ENCODE measurements around the gene ANKS4B. TPM values are rescaled to one million over a fixed set of nuclear protein-coding genes. Genes with fewer than 3 reads are reported as not detected.
A peak's percentile ranks its signal among the peaks of the same experiment; 100 is the strongest.

Gene ANKS4B
- polyA plus RNA-seq, 4 donors, result 15.9 to 54.7 (median 32.9) TPM

DNA sequence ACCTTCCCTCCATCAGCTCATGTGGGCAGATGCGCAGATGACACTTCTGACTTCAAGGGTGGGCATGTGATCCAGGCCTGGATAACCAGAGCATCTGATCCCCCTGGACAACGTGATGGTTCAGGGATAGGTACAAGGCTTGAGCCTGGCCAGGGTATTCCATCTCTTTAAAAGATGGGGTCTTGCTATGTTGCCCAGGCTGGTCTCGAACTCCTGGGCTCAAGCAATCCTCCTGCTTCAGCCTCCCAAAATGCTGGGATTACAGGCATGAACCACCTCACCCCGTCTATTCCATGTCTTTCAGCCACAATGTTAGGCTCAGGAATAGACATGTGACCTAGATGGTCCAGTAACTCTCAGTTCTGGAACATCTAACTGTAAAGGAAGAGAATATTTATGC, 23.8 kb downstream of the ANKS4B start:
- no peak overlapping the region for H3K4me3 ChIP-seq (ENCODE audit: low read depth in 1 of 3, low read length in 3 of 3)
- no peak overlapping the region for H3K27ac ChIP-seq (ENCODE audit: low read depth in 1 of 3, low read length in 2 of 3)
- WGBS, 3 donors, result 75 to 86% (median 78%) methylated on average over 4 of the region's 4 CpGs
- peaks cover 0 to 3% (median 0%) of the 10 kb centered on the region in 3 donors for H3K36me3 ChIP-seq (ENCODE audit: control insufficient read depth in 3 of 3, insufficient read depth in 2 of 3, low read depth in 1 of 3, low read length in 3 of 3)
- FAIRE-seq (no peak), DNase-seq (no peak)
- H3K27me3 ChIP-seq (ENCODE audit: control insufficient read depth in 3 of 3, insufficient read depth in 3 of 3, low read length in 3 of 3), result no peaks in the 10 kb centered on the region
- H3K4me1 ChIP-seq (ENCODE audit: control insufficient read depth in 3 of 3, insufficient read depth in 2 of 3, low read depth in 1 of 3, low read length in 2 of 3), result peaks cover 3 to 21% (median 9%) of the 10 kb centered on the region in 3 donors
- H3K9me3 ChIP-seq (ENCODE audit: control insufficient read depth in 2 of 2, insufficient read depth in 1 of 2, low read depth in 1 of 2, low read length in 1 of 2), result no peaks in the 10 kb centered on the region

DNA sequence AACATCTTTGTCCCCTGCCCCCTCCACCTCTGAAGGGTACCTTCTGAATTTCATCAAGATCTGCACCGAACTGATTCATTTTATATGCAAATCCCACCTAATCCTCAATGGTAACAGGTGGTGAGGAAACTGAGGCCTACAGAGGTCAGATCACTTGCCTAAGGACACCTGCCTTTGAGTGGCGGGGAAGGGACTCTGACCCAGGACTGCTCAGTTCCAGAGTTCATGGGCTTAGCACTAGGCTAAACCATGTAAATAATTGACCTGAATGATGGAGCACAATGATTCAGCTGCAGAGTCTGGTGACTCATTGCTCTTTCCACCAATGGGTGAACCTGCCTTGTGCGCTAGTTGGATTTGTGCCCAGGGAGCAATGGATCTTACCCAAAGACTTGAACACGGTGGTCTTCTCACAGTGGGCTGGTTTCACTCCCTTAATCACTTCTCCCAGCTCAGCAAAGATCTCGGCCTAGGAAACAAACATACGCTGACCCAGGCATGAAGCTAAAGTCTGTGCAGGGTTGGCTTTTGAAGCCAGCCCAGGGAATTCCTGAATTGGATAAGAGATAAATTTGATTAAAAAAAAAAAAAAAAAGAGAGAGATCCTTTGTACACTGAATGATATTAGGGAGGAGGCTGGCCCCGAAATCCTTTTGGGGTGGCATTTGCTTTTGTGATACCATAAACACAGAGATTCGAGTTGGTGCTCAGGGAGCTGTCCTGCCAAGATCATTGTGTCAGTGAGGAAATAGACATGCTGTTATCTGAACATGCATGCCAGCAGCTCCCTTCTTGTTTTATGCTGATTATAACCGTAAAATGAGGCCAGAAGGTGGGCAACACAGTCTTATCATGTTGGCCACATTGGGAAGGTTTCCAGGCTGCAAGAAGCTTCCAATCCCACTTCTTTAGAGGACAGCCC, 27.6 kb downstream of the ANKS4B start:
- Histone ChIP-seq H3K36me3 (ENCODE audit: control insufficient read depth in 3 of 3, insufficient read depth in 2 of 3, low read depth in 1 of 3, low read length in 3 of 3) (no peaks in the 10 kb centered on the region), H3K4me3 (ENCODE audit: low read depth in 1 of 3, low read length in 3 of 3) (no peak overlapping the region), H3K27me3 (ENCODE audit: control insufficient read depth in 3 of 3, insufficient read depth in 3 of 3, low read length in 3 of 3) (no peaks in the 10 kb centered on the region), H3K27ac (ENCODE audit: low read depth in 1 of 3, low read length in 2 of 3) (peak overlapping the region; percentile 41 to 84 (median 52)), H3K4me1 (ENCODE audit: control insufficient read depth in 3 of 3, insufficient read depth in 2 of 3, low read depth in 1 of 3, low read length in 2 of 3) (peaks cover 5 to 38% (median 9%) of the 10 kb centered on the region in 3 donors), H3K9me3 (ENCODE audit: control insufficient read depth in 2 of 2, insufficient read depth in 1 of 2, low read depth in 1 of 2, low read length in 1 of 2) (no peaks in the 10 kb centered on the region)
- FAIRE-seq (no peak), DNase-seq (peak; percentile 92 to 98)
- 21 to 52% (median 34%) methylated on average over 9 of the region's 9 CpGs for WGBS, 3 donors

DNA sequence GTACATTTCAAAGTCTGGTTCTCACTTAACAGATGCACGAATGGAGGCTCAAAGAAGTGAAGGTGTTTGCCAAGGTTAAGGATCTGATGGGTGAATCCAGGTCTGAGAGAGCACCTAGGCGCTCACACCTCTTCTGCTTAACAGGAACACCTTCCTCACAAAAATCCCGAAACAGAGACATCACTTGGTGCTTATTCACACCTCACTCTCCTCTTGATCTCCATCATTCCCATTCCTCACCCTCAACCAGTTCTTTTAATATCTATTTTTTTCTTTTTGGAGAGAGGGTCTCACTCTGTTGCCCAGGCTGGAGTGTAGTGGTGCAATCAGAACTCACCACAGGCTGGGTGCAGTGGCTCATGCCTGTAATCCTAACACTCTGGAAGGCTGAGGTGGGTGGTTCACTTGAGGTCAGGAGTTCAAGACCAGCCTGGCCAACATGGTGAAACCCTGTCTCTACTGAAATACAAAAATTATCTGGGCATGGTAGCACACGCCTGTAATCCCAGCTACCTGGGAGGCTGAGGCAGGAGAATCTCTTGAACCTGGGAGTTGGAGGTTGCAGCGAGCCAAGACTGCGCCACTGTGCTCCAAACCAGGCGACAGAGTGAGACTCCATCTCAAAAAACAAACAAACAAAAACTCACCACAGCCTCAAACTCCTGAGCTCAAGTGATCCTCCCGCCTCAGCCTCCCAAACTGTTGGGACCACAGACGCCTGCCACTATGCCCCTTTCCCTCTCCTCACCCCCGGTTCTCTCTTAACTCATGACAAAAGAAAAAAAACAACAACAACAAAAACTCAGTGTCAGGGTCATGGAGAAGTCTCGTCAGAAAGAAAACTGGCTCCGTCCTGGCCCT, 29.5 kb downstream of the ANKS4B start:
- Histone ChIP-seq H3K4me3 (ENCODE audit: low read depth in 1 of 3, low read length in 3 of 3) (no peak overlapping the region), H3K9me3 (ENCODE audit: control insufficient read depth in 2 of 2, insufficient read depth in 1 of 2, low read depth in 1 of 2, low read length in 1 of 2) (no peaks in the 10 kb centered on the region), H3K27ac (ENCODE audit: low read depth in 1 of 3, low read length in 2 of 3) (peak overlapping the region in 1 of 3 donors; percentile 21), H3K36me3 (ENCODE audit: control insufficient read depth in 3 of 3, insufficient read depth in 2 of 3, low read depth in 1 of 3, low read length in 3 of 3) (no peaks in the 10 kb centered on the region), H3K4me1 (ENCODE audit: control insufficient read depth in 3 of 3, insufficient read depth in 2 of 3, low read depth in 1 of 3, low read length in 2 of 3) (peaks cover 5 to 38% (median 9%) of the 10 kb centered on the region in 3 donors), H3K27me3 (ENCODE audit: control insufficient read depth in 3 of 3, insufficient read depth in 3 of 3, low read length in 3 of 3) (no peaks in the 10 kb centered on the region)
- DNase-seq (no peak), FAIRE-seq (no peak)
- 80 to 88% (median 83%) methylated on average over 12 of the region's 12 CpGs for WGBS, 3 donors

DNA sequence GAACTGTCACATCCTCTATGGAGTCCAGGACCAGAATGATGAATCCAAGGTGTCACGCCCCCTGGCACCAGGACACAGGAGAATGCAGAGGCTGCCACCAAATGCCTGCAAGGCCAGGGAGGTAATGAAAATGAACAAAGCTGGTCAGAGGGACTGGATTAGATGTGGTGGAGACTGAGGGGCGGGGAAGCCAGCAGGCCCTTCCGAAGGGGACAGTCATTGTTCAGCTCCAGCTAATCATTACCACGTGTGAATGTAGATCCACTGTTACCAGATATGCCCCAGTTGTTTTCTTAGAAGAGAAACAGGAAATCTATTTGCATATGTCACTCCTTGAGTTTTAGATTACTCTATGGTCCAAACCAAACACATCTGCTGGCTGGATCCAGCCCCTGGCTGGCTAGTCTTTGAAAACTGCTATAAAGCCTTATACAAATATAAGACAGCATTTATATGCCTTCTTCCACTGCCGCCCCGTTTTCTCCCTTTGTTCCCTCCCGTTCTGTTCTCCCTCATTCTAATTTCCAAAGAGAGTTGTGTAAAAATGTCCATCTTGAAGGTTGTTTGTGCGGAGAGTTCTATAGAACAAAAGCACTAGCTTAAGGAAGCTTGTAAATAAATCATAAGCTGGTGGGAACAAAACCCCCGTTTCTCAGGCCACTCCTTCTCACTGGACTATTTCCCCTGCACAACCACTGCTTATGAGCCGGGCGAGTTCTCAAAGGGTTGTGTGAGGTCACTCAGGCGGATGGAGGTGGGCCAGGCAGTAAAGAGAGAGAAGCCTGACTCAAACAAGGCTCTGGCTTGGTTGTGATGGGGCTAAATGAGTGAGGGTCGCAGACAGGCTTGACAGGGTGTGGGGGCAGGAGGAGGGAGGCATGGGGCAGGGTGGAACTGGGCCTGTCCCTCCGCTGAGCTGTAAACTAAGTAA, 30.4 kb downstream of the ANKS4B start:
- no peaks in the 10 kb centered on the region for H3K27me3 ChIP-seq (ENCODE audit: control insufficient read depth in 3 of 3, insufficient read depth in 3 of 3, low read length in 3 of 3)
- FAIRE-seq (no peak), DNase-seq (peak; percentile 30 to 50)
- peak overlapping the region in 1 of 3 donors; percentile 21 for H3K27ac ChIP-seq (ENCODE audit: low read depth in 1 of 3, low read length in 2 of 3)
- H3K9me3 ChIP-seq (ENCODE audit: control insufficient read depth in 2 of 2, insufficient read depth in 1 of 2, low read depth in 1 of 2, low read length in 1 of 2), result no peaks in the 10 kb centered on the region
- 37 to 47% (median 47%) methylated on average over 14 of the region's 14 CpGs for WGBS, 3 donors
- peaks cover 5 to 38% (median 9%) of the 10 kb centered on the region in 3 donors for H3K4me1 ChIP-seq (ENCODE audit: control insufficient read depth in 3 of 3, insufficient read depth in 2 of 3, low read depth in 1 of 3, low read length in 2 of 3)
- no peaks in the 10 kb centered on the region for H3K36me3 ChIP-seq (ENCODE audit: control insufficient read depth in 3 of 3, insufficient read depth in 2 of 3, low read depth in 1 of 3, low read length in 3 of 3)
- H3K4me3 ChIP-seq (ENCODE audit: low read depth in 1 of 3, low read length in 3 of 3), result no peak overlapping the region

DNA sequence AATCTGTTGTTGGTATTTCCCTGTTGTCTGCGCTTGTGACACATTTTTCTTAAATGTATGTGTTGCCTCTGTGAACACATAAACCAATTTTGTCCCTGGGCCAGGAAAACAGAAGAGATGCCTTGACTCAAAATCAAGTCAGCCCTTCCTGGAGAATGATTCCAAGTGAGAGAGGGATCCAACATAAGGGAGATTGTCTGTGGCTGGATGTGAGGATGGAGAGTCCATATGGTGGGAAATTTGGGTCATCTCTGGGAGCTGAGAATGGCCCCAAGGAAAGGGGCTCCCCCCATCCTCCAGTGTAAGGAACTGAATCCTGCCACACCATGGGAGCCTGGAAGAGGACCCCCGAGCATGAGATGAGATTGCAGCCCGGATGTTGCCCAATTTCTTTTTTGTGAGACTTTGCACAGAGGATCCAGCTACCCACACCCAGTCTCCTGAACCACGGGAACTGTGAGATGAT, 31.1 kb downstream of the ANKS4B start:
- Histone ChIP-seq H3K4me1 (ENCODE audit: control insufficient read depth in 3 of 3, insufficient read depth in 2 of 3, low read depth in 1 of 3, low read length in 2 of 3) (peaks cover 5 to 38% (median 9%) of the 10 kb centered on the region in 3 donors), H3K27ac (ENCODE audit: low read depth in 1 of 3, low read length in 2 of 3) (no peak overlapping the region), H3K36me3 (ENCODE audit: control insufficient read depth in 3 of 3, insufficient read depth in 2 of 3, low read depth in 1 of 3, low read length in 3 of 3) (no peaks in the 10 kb centered on the region), H3K4me3 (ENCODE audit: low read depth in 1 of 3, low read length in 3 of 3) (no peak overlapping the region), H3K9me3 (ENCODE audit: control insufficient read depth in 2 of 2, insufficient read depth in 1 of 2, low read depth in 1 of 2, low read length in 1 of 2) (no peaks in the 10 kb centered on the region), H3K27me3 (ENCODE audit: control insufficient read depth in 3 of 3, insufficient read depth in 3 of 3, low read length in 3 of 3) (no peaks in the 10 kb centered on the region)
- DNase-seq (no peak), FAIRE-seq (no peak)
- 76 to 85% (median 84%) methylated on average over 4 of the region's 4 CpGs for WGBS, 3 donors

DNA sequence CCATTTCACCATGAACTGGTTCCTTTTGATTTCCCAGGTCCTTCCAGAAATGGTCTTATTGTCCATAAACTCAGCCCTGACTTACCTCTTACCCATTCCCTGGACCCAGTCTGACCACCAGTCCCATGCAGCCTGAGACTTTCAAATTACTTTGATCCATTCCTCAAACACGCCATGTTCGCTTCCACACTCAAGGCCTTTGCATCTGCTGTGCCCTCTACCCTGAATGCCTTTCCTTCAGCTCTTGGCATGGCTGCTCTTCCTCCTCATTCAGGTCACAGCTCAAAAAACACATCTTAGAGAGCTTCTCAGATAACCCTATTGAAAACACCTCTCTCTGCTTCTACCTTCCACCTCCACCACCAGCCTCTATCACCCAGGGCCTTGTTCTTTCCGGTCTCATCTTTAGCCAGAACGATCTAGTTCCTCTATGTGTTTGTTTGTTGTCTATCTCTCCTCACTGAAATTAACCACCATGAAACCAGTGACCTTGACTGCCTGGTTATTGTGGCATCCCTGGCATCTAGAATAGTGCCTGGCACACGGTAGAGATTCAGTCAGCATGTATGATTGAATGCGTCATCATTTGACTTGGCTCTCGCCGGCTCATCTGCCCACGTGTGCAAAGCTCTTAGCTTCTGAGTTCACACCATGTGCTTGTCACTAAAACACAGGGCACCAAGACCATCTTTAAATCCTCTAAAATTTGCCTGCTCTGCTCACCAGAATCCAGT, 31.8 kb downstream of the ANKS4B start:
- H3K36me3 ChIP-seq (ENCODE audit: control insufficient read depth in 3 of 3, insufficient read depth in 2 of 3, low read depth in 1 of 3, low read length in 3 of 3), result no peaks in the 10 kb centered on the region
- no peaks in the 10 kb centered on the region for H3K27me3 ChIP-seq (ENCODE audit: control insufficient read depth in 3 of 3, insufficient read depth in 3 of 3, low read length in 3 of 3)
- DNase-seq (no peak), FAIRE-seq (no peak)
- peaks cover 5 to 38% (median 9%) of the 10 kb centered on the region in 3 donors for H3K4me1 ChIP-seq (ENCODE audit: control insufficient read depth in 3 of 3, insufficient read depth in 2 of 3, low read depth in 1 of 3, low read length in 2 of 3)
- no peak overlapping the region for H3K4me3 ChIP-seq (ENCODE audit: low read depth in 1 of 3, low read length in 3 of 3)
- H3K9me3 ChIP-seq (ENCODE audit: control insufficient read depth in 2 of 2, insufficient read depth in 1 of 2, low read depth in 1 of 2, low read length in 1 of 2), result no peaks in the 10 kb centered on the region
- no peak overlapping the region for H3K27ac ChIP-seq (ENCODE audit: low read depth in 1 of 3, low read length in 2 of 3)
- WGBS, 3 donors, result 91 to 94% (median 93%) methylated on average over 9 of the region's 9 CpGs

DNA sequence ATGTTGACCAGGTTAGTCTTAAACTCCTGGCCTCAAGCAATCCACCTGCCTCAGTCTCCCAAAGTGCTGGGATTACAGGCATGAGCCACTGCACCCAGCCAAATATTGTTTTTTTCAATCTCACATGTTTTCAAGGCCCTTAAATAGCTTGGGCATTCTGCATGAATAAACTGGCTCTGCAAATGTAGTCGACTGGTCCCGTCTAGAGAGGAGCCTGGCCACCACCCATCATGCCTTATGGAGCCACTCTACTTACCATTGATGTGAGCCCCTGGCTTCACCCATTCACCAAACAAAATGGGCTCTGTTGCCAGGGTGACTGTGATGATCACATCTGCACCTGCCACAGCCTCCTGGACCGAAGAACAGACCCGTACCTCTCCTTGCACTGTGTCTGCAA, 33.8 kb downstream of the ANKS4B start:
- no peak overlapping the region for H3K27ac ChIP-seq (ENCODE audit: low read depth in 1 of 3, low read length in 2 of 3)
- DNase-seq, result no peak
- H3K4me1 ChIP-seq (ENCODE audit: control insufficient read depth in 3 of 3, insufficient read depth in 2 of 3, low read depth in 1 of 3, low read length in 2 of 3), result peaks cover 0 to 19% (median 2%) of the 10 kb centered on the region in 3 donors
- H3K36me3 ChIP-seq (ENCODE audit: control insufficient read depth in 3 of 3, insufficient read depth in 2 of 3, low read depth in 1 of 3, low read length in 3 of 3), result no peaks in the 10 kb centered on the region
- no peaks in the 10 kb centered on the region for H3K27me3 ChIP-seq (ENCODE audit: control insufficient read depth in 3 of 3, insufficient read depth in 3 of 3, low read length in 3 of 3)
- WGBS, 3 donors, result 82 to 91% (median 89%) methylated on average over 4 of the region's 4 CpGs
- H3K4me3 ChIP-seq (ENCODE audit: low read depth in 1 of 3, low read length in 3 of 3), result no peak overlapping the region
- FAIRE-seq, result no peak
- no peaks in the 10 kb centered on the region for H3K9me3 ChIP-seq (ENCODE audit: control insufficient read depth in 2 of 2, insufficient read depth in 1 of 2, low read depth in 1 of 2, low read length in 1 of 2)

All from small intestine (tissue), 7 donors.